HepG2 (cell line): ENCODE measurements around the gene TTC23L. TPM values are rescaled to one million over a fixed set of nuclear protein-coding genes. Genes with fewer than 3 reads are reported as not detected.
A peak's percentile ranks its signal among the peaks of the same experiment; 100 is the strongest.

ENCODE experiments used
- BHLHE40 ChIP-seq: IDR thresholded peaks from 2 replicates; pipeline ENCODE4 v1.6.1; 2011; ENCODE audit warnings: low read length, improper control_type of control experiment
- CBX5 ChIP-seq: sonication (generic); formaldehyde crosslinking; IDR thresholded peaks from 2 replicates; pipeline ENCODE4 v1.4.0; 2020; ENCODE audit warnings: missing genetic modification reagents, borderline replicate concordance
- CCDC6 ChIP-seq: sonication (generic); formaldehyde crosslinking; IDR thresholded peaks from 2 replicates; pipeline ENCODE4 v1.8.1; 2022; ENCODE audit warnings: mild to moderate bottlenecking, missing genetic modification reagents, moderate library complexity
- GABPB1 ChIP-seq: IDR thresholded peaks from 2 replicates; pipeline ENCODE4 v1.6.1; 2016; ENCODE audit warnings: mild to moderate bottlenecking, missing genetic modification reagents, moderate library complexity, missing compliant biosample characterization
- HHEX ChIP-seq: IDR thresholded peaks from 2 replicates; pipeline ENCODE4 v1.6.1; 2016; ENCODE audit warnings: control low read depth
- HOXD1 ChIP-seq: sonication (generic); formaldehyde crosslinking; IDR thresholded peaks from 2 replicates; pipeline ENCODE4 v1.5.0; 2020; ENCODE audit warnings: missing genetic modification reagents
- MBNL3 ChIP-seq: fragments of 250-450 bp; sonication (Bioruptor Pico); conservative IDR thresholded peaks from 2 replicates; pipeline ENCODE4 v1.8.0; 2022; ENCODE audit warnings: mild to moderate bottlenecking, inconsistent platforms
- PLRG1 ChIP-seq: fragments of 450-650 bp; conservative IDR thresholded peaks from 2 replicates; pipeline ENCODE4 v1.6.1; 2016
- TBL1XR1 ChIP-seq: fragments of 150-350 bp; IDR thresholded peaks from 2 replicates; pipeline ENCODE4 v1.6.1; 2014; ENCODE audit warnings: borderline replicate concordance, low read length; ENCODE audit not compliant: partially characterized antibody
- TBX3 ChIP-seq: fragments of 450-650 bp; IDR thresholded peaks from 2 replicates; pipeline ENCODE4 v1.6.1; 2017; ENCODE audit warnings: antibody characterized with exemption, mild to moderate bottlenecking, inconsistent platforms, borderline replicate concordance
- ZBTB8A ChIP-seq: sonication (generic); formaldehyde crosslinking; IDR thresholded peaks from 2 replicates; pipeline ENCODE4 v1.4.0; 2020; ENCODE audit warnings: mild to moderate bottlenecking, low read depth, missing genetic modification reagents, borderline replicate concordance
- ZFP37 ChIP-seq: sonication (generic); formaldehyde crosslinking; IDR thresholded peaks from 2 replicates; pipeline ENCODE4 v1.4.0; 2020; ENCODE audit warnings: missing genetic modification reagents, borderline replicate concordance
- ZKSCAN5 ChIP-seq: sonication (generic); formaldehyde crosslinking; IDR thresholded peaks from 2 replicates; pipeline ENCODE4 v1.5.1; 2020; ENCODE audit warnings: mild to moderate bottlenecking, missing genetic modification reagents
- ZNF253 ChIP-seq: sonication (generic); formaldehyde crosslinking; IDR thresholded peaks from 2 replicates; pipeline ENCODE4 v1.8.0; 2022; ENCODE audit warnings: mild to moderate bottlenecking, missing genetic modification reagents, borderline replicate concordance
- ZNF33A ChIP-seq: sonication (generic); formaldehyde crosslinking; IDR thresholded peaks from 2 replicates; pipeline ENCODE4 v1.5.1; 2020; ENCODE audit warnings: missing genetic modification reagents, mild to moderate bottlenecking, moderate library complexity, borderline replicate concordance
- ZNF550 ChIP-seq: sonication (generic); formaldehyde crosslinking; IDR thresholded peaks from 2 replicates; pipeline ENCODE4 v1.4.0; 2020; ENCODE audit warnings: mild to moderate bottlenecking, missing genetic modification reagents, borderline replicate concordance
- ZNF564 ChIP-seq: sonication (generic); formaldehyde crosslinking; IDR thresholded peaks from 2 replicates; pipeline ENCODE4 v1.8.1; 2023; ENCODE audit warnings: mild to moderate bottlenecking, missing genetic modification reagents
- polyA plus RNA-seq, 8 experiments: library from polyadenylated mRNA; depleted of rRNA in 3 of 8; stranded (reverse) in 7 of 8; unstranded in 1 of 8; fragments of >200 nt; fragmentation: Illumina TruSeq in 4 of 8; extraction: Trizol in 4 of 8; gene quantifications; 2 replicates each; pipeline versions ENCODE4 v1.2.1 to v1.2.3, GENCODE V29; 2011 to 2016; ENCODE audit warnings: low read depth in 4 of 8, missing spikeins in 1 of 8, mixed read lengths in 1 of 8; ENCODE audit not compliant: insufficient read depth in 1 of 8
- total RNA-seq, 5 experiments: library from RNA; depleted of rRNA; stranded (reverse); fragments of >200 nt; fragmentation: Illumina TruSeq; extraction: Trizol; gene quantifications; 2 replicates each; pipeline ENCODE4 v1.2.3, GENCODE V29; 2016; ENCODE audit warnings: low read depth in 1 of 5
- TF ChIP-seq, protein P1 (sequence below): sonication (generic); formaldehyde crosslinking; IDR thresholded peaks from 2 replicates; pipeline ENCODE4 v1.4.0; 2020; ENCODE audit warnings: mild to moderate bottlenecking, low read depth, missing genetic modification reagents
- TF ChIP-seq, protein P2 (sequence below): sonication (generic); formaldehyde crosslinking; IDR thresholded peaks from 2 replicates; pipeline ENCODE4 v1.8.1; 2023; ENCODE audit warnings: mild to moderate bottlenecking, missing genetic modification reagents, borderline replicate concordance
- TF ChIP-seq, protein P3 (sequence below): sonication (generic); formaldehyde crosslinking; IDR thresholded peaks from 2 replicates; pipeline ENCODE4 v1.8.1; 2022; ENCODE audit warnings: mild to moderate bottlenecking, missing genetic modification reagents
- TF ChIP-seq, protein P4 (sequence below): sonication (generic); formaldehyde crosslinking; IDR thresholded peaks from 2 replicates; pipeline ENCODE4 v1.4.0; 2020; ENCODE audit warnings: missing genetic modification reagents
- TF ChIP-seq, protein P5 (sequence below): sonication (generic); formaldehyde crosslinking; IDR thresholded peaks from 2 replicates; pipeline ENCODE4 v1.4.0; 2020; ENCODE audit warnings: missing genetic modification reagents, borderline replicate concordance

Gene TTC23L
- total and polyA plus RNA-seq, 2 of the 13 experiments (the other 11 are each of a cell fraction or from before 2014, with no cell fraction given): 0.37 to 1.4 TPM

DNA sequence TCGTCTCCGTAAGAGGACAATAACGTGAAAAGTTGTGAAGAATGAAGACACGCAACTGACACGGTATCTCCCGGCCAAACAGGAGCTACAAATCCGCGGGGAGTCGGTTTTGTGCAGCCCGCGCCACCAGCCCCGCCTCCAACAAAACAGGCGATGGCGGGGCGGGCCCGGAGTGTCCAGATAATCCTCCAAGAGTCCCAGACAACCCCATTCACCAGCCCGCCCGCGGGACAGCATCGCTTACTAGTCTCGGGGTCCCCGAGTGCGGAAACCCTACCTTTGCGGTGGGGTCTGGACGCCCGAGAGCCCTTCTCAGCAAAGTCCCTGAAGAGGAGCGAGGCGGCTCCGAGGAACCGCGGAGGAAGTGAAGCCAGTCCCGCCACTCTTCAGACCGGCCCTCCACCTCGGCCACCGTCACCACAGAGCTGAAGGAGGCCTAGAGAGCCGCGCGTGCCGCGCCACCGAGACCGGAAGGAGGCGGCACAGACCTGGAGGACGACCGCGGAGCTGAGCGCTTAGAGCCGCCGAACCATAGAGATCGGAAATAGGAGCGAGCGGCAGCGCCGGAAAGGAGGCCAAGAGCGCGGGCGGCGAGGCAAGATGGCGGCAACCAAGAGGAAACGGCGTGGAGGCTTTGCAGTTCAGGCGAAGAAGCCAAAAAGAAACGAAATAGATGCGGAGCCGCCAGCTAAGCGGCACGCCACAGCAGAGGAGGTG is 76.3 kb downstream of the TTC23L start, which contains the start of the genes BRIX1 and RAD1 (continued):
- TF ChIP-seq CBX5 (peak; percentile 97; the same call in 1 of the 2 replicates), ZNF550 (CRISPR knock-in tag) (no peak), ZNF33A (CRISPR knock-in tag) (peak; percentile 74; the same call in 1 of the 2 replicates), HOXD1 (CRISPR knock-in tag) (no peak), ZNF564 (CRISPR knock-in tag) (peak; percentile 27; the same call in 1 of the 2 replicates), ZKSCAN5 (CRISPR knock-in tag) (peak; percentile 33; the same call in 1 of the 2 replicates), ZNF253 (CRISPR knock-in tag) (no peak), GABPB1 (CRISPR knock-in tag) (peak; percentile 99), CCDC6 (CRISPR knock-in tag) (peak; percentile 81; the same call in 1 of the 2 replicates), TBL1XR1 (peak; percentile 57), TBX3 (0 out of 2 replicates have a peak, but pooled peaks have one; percentile 43), PLRG1 (no peak), ZBTB8A (CRISPR knock-in tag) (peak; percentile 84; the same call in 1 of the 2 replicates), ZFP37 (CRISPR knock-in tag) (0 out of 2 replicates have a peak, but pooled peaks have one; percentile 15), BHLHE40 (peak; percentile 72), HHEX (CRISPR knock-in tag) (no peak), MBNL3 (CRISPR knock-in tag) (no peak)
- TF ChIP-seq, protein P1, sequence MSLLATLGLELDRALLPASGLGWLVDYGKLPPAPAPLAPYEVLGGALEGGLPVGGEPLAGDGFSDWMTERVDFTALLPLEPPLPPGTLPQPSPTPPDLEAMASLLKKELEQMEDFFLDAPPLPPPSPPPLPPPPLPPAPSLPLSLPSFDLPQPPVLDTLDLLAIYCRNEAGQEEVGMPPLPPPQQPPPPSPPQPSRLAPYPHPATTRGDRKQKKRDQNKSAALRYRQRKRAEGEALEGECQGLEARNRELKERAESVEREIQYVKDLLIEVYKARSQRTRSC (CRISPR knock-in tag): no peak
- TF ChIP-seq, protein P2, sequence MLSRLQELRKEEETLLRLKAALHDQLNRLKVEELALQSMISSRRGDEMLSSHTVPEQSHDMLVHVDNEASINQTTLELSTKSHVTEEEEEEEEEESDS (CRISPR knock-in tag): no peak
- TF ChIP-seq, protein P3, sequence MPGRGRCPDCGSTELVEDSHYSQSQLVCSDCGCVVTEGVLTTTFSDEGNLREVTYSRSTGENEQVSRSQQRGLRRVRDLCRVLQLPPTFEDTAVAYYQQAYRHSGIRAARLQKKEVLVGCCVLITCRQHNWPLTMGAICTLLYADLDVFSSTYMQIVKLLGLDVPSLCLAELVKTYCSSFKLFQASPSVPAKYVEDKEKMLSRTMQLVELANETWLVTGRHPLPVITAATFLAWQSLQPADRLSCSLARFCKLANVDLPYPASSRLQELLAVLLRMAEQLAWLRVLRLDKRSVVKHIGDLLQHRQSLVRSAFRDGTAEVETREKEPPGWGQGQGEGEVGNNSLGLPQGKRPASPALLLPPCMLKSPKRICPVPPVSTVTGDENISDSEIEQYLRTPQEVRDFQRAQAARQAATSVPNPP: peak; percentile 78
- TF ChIP-seq, protein P4, sequence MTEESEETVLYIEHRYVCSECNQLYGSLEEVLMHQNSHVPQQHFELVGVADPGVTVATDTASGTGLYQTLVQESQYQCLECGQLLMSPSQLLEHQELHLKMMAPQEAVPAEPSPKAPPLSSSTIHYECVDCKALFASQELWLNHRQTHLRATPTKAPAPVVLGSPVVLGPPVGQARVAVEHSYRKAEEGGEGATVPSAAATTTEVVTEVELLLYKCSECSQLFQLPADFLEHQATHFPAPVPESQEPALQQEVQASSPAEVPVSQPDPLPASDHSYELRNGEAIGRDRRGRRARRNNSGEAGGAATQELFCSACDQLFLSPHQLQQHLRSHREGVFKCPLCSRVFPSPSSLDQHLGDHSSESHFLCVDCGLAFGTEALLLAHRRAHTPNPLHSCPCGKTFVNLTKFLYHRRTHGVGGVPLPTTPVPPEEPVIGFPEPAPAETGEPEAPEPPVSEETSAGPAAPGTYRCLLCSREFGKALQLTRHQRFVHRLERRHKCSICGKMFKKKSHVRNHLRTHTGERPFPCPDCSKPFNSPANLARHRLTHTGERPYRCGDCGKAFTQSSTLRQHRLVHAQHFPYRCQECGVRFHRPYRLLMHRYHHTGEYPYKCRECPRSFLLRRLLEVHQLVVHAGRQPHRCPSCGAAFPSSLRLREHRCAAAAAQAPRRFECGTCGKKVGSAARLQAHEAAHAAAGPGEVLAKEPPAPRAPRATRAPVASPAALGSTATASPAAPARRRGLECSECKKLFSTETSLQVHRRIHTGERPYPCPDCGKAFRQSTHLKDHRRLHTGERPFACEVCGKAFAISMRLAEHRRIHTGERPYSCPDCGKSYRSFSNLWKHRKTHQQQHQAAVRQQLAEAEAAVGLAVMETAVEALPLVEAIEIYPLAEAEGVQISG (CRISPR knock-in tag): peak; percentile 100
- TF ChIP-seq, protein P5, sequence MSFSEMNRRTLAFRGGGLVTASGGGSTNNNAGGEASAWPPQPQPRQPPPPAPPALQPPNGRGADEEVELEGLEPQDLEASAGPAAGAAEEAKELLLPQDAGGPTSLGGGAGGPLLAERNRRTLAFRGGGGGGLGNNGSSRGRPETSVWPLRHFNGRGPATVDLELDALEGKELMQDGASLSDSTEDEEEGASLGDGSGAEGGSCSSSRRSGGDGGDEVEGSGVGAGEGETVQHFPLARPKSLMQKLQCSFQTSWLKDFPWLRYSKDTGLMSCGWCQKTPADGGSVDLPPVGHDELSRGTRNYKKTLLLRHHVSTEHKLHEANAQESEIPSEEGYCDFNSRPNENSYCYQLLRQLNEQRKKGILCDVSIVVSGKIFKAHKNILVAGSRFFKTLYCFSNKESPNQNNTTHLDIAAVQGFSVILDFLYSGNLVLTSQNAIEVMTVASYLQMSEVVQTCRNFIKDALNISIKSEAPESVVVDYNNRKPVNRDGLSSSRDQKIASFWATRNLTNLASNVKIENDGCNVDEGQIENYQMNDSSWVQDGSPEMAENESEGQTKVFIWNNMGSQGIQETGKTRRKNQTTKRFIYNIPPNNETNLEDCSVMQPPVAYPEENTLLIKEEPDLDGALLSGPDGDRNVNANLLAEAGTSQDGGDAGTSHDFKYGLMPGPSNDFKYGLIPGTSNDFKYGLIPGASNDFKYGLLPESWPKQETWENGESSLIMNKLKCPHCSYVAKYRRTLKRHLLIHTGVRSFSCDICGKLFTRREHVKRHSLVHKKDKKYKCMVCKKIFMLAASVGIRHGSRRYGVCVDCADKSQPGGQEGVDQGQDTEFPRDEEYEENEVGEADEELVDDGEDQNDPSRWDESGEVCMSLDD (CRISPR knock-in tag): peak; percentile 34; the same call in 1 of the 2 replicates
